GM18498 (cell line): Measurements from ENCODE around the gene FAM240A.
"Not testable (repeated sequence)": the region's sequence is repeated elsewhere in the genome, so short reads cannot be mapped to it uniquely, and the experiment has no call there.

Source experiments
- ATAC-seq: cut with Tn5 transposase; IDR thresholded peaks from one replicate; pipeline ENCODE4 v1.9.1; 2021; ENCODE audit warnings: mild to moderate bottlenecking, moderate library complexity; ENCODE audit not compliant: unreplicated experiment

The FAM240A gene

DNA sequence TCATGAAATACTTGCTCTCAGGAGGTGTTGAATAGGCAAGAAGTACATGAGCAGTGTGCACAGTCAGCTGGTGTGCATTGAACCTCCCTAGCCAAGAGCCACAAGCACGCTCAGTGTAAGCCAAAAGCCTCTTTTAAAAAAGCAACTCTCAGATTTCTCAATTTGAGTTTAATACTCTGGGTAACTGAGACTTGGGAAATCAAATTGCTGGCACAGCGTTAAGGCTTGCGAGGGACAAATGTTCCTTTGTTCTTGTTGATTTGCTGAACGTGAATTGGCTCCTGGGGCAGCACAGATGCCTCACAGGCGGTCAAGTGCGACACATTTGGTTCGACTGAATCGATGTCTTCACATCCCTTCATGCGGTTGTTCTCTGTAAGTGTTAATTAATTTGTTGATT is at the start of gene FAM240A:
Gene FAM240A (plus strand): TSS at position 202 of the 400 bp plus-strand sequence. CDS start 159 bp downstream, at position 361.
- no peak for ATAC-seq

DNA sequence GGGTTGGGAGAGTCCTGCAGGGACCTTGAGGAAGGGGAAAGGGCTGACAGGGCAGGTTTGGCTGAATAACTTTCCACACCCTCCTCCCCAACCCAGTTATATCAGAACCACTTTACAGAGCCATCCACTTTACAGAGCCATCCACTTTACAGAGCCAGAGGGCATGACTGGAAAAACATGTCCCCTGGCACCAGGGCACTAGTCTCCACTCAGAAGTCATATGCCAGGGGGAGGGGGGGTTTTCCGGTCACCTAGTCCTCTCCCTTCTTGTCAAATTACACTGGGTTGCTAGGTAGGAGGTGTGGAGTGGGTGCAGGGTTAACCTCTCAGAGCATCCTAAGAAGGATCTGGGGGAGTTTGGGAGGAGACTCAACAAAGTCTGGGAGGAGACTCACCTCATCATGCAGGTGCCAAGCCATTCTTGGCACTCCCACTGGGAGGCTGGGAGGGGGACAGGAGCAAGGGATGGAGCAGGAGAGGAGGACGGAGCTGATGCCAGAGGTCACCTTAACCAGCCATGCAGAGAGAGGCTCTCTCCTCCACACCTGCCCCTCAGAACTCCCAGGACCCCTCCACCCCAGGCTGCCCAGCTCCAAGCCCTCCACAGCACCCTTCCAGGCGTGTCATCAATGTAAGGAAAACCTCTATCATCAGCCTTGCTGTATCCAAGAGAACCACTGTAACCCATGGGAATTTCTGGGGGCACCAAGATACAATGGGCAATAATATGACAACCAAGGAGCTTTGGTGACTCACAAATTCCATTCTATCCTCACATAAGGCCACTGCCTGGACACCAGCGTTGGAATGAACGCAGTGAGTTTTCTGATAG is 47.9 kb upstream of the FAM240A start:
- no peak for ATAC-seq

- ATAC-seq, result no peak
These were observed 47.2 kb upstream of the FAM240A start for GRCh38 chr3:46565077-46565476.

- no peak for ATAC-seq
These were observed 46.7 kb upstream of the FAM240A start for GRCh38 chr3:46565607-46566039.

GRCh38 chr3:46566040-46566641 is 46.2 kb upstream of the FAM240A start, which contains the start of gene LRRC2:
LRRC2 (minus strand) TSS chr3:46566302; CDS start chr3:46551591, 14,711 bp downstream.
- no peak for ATAC-seq

DNA sequence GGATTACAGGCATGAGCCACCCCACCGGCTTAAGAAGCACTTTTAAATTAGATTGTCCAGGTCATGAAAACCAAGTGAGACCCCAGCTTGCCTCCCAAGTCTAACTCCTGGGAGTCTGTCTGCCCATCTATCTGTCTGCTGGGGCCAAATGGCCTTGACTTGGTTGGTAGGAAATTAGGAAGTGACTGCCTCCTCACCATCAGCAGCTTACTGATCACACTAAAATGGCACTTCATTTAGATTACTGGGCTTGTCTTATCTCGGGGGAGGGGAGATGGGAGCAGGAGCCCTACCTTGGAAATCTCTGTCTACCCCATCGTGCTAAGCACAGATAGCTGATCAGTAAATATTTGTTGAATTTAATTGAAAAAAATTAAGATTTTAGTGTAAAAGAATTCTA is 40.6 kb upstream of the FAM240A start:
- ATAC-seq, result no peak

DNA sequence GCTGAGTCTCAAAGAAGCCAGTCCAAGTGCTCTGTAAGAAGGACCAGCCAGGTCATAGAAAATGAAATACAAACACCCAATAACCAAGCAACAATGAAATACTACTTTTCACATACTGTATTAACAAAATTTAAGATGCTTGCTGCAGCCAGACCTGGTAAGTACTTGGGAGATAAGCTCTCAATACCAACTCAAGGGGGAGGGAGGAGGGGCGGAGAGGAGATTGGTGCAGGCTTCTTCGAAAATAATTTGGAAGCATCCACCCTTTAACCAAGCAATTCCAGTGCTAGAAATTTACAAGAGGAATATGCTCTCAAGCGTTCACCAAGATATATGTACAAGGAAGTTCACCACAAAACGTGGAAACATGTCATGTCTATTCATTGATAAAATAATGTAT is 38.6 kb upstream of the FAM240A start:
- no peak for ATAC-seq

- ATAC-seq, result no peak
These were observed 38.1 kb upstream of the FAM240A start for GRCh38 chr3:46574243-46574646.

DNA sequence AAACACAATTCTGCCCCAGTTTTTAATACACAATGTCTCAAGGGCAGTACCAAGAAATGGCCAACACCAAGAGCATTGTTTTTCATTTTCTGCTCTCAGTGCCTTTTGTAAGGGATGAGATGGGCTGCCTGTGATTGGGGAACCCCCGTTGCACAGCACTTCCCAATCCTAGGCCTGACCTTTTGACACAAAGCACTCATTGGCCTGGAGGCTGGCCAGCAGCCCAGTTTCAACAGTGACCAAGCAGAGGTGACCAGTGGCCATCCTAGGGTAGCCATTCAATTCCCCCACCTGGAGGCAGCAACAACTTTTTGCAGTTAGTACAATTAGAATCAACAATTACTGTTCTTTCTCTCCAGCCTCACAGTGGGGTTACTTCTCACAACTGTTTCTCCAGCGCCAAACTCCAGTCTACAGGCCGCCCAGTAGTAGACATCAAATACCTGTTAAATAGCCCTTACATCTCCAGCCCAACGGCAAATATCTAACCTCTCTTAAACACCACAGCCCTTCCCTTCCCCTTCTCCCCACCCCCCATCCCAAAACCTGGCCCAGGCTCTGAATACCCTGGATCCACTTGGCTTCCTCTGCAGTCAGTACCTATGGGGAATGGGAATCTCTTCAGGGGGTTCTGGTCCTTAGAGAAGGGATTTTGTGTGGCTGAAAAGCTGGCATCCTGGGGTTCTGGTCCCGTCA is 37.3 kb upstream of the FAM240A start:
- no peak for ATAC-seq

- ATAC-seq, result no peak
These were observed 36.6 kb upstream of the FAM240A start for GRCh38 chr3:46575577-46576222.

DNA sequence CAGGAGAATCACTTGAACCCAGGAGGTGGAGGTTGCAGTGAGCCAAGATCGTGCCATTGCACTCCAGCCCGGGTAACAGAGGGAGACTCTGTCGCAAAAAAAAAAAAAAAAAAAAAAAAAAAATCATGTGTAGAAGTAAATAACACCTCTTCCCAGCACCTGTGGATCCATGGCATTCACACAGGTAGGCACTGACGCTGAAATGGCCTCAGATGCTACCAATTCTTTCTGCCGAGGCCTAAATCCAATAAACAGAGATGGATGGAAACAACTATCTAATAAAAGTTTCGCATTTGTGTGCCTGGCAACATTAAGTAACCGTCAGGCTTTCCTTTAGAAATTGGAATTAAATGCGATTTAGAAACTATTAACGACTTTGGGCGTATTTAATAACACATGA is 35.9 kb upstream of the FAM240A start:
- no peak for ATAC-seq

- ATAC-seq, result no peak
These were observed 35.4 kb upstream of the FAM240A start for GRCh38 chr3:46576879-46577278.

GRCh38 chr3:46577580-46578249 is 34.6 kb upstream of the FAM240A start:
- ATAC-seq, result not testable (repeated sequence)

- ATAC-seq, result no peak
These were observed 33.2 kb upstream of the FAM240A start for GRCh38 chr3:46578973-46579755.

DNA sequence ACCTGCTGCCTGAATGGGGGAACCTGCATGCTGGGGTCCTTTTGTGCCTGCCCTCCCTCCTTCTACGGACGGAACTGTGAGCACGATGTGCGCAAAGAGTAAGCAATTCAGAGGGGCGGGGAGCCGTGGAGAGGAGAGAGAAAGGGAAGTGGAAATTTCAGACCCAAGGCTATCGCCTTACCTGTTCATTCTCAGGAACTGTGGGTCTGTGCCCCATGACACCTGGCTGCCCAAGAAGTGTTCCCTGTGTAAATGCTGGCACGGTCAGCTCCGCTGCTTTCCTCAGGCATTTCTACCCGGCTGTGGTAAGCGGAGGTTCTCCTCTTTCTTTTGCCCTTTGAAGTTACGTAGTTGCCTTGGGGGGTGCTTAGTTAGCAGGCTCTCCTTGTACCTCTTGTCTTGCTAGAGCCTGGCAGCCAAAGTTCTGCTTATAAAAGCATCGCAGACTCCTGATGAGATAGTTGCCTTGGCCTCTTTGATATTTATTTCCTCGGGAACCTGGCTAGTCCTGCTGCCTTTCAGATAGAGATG is 32.5 kb upstream of the FAM240A start:
- no peak for ATAC-seq

- no peak for ATAC-seq
These were observed 31.6 kb upstream of the FAM240A start for GRCh38 chr3:46580675-46581074.

DNA sequence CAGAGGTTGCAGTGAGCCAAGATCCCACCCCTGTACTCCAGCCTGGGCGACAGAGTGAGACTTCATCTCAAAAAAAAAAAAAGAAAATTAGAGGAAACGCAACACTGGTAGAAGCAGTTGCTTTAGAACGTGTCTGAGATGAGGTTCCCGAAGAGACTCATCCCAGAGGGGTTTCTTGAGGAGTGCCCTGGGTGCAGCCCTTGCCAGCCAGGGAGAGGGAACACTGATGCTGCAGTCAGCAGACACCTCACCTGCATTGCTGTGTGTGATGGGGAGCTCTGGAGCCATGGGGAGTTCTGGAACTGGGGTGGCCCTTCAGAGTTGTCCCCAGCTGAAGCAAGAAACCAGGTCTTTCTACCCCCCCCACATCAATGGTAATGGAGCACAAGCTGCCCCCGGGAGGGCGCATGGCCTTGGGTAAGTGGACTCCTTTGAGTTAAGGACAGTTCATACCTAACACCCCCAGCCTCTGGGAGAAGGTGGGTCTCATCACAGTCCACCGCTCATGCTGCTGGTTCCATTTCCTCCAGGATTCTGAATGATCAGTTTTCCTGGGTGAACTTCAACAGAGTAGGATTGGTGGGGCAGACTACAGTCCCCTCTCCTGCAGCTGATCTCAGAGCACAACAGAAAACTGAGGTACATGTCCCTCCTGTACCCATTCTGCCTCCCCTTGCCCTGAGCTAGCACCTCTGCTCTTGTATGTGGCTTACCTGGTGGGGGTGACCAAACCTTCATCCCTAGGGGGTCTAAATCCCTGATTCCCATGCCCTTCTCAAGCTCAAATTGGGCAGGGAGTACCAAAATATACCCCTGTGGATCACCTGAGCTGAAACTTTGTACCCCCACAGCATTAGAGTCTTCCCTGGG is 27.5 kb upstream of the FAM240A start:
- ATAC-seq, result no peak

DNA sequence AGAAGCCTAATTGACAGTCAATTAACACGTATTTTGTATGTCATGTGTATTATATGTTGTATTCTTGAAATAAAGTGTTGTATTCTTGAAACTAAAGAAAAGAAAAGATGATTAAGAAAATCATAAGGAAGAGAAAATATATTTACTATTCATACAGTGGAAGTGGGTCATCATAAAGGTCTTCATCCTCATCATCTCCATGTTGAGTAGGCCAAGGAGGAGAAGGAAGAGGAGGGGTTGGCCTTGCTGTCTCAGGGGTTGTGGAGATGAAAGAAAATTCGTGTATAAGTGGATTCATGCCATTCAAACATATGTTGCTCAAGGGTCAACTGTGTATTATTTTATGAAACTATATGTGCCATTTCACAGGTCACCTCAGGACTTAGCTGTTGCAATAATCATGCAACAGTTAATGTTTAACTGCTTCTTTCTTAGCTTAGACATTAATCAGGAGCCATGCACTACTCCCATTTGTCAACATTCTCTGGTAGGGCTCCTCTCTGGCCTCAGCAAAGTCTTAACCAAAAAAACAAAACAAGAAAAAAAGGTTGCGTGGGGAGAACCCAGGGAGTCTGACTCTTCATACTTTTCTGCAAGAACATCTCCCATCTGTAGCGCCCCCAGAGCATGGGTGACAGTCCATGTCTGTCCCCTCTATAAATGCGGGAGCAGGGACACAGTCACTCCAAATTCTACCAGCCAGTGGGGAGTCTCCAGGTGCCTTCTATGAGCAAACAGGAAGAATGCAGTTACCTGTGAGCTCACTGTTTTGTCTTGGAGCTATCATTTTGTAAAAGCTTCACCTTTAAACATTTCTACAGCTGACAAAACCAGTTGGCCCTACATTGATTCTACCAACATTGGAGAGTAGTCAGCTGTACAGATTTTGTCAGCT is 26.3 kb upstream of the FAM240A start:
- no peak for ATAC-seq
